Right cardiac atrium (tissue), 5 donors: Measurements from ENCODE around the gene NLRC3. TPM values are rescaled to one million over a fixed set of nuclear protein-coding genes. Genes with fewer than 3 reads are reported as not detected.

ENCODE experiments used
- ATAC-seq, 2 donors: fragments of 200-7000 bp; cut with Tn5 transposase; one replicate each; pipeline versions ENCODE4 v1.8.0 to v1.9.1; 2020; ENCODE audit warnings: moderate library complexity in 2 of 2, mild to moderate bottlenecking in 1 of 2
- DNase-seq, 3 donors: peaks; one replicate each; pipeline ENCODE4 v3.0.0-alpha.2; 2020
- H3K27ac ChIP-seq: one replicate; pipeline ENCODE4 v1.5.1; 2013; ENCODE audit warnings: mild to moderate bottlenecking, low read length, control low read depth, moderate library complexity
- H3K27me3 ChIP-seq: one replicate; pipeline ENCODE4 v1.6.1; 2013; ENCODE audit not compliant: control insufficient read depth, insufficient read depth
- H3K4me1 ChIP-seq: one replicate; pipeline ENCODE4 v1.6.1; 2013; ENCODE audit warnings: low read length; ENCODE audit not compliant: control insufficient read depth, insufficient read depth
- H3K4me3 ChIP-seq: one replicate; pipeline ENCODE4 v1.5.1; 2013; ENCODE audit warnings: low read length, control low read depth
- H3K9me3 ChIP-seq: one replicate; pipeline ENCODE4 v1.6.1; 2013; ENCODE audit warnings: low read length; ENCODE audit not compliant: control insufficient read depth
- WGBS: extraction: QIAGEN DNeasy Blood & Tissue Kit; methylation state at CpG from one replicate; pipeline ENCODE4 v1.1.7; 2013; 5-methylcytosine and 5-hydroxymethylcytosine counted together
- intact Hi-C, 4 donors: fragments of 100-400 bp; cut with DNase I; formaldehyde crosslinking; loops; one replicate each; pipeline versions ENCODE4 v1.11.0 to v1.14.0; 2022 to 2023
- long read RNA-seq, 4 donors: library from polyadenylated mRNA; unstranded; transcript quantifications; one replicate each; pipeline ENCODE4 v2.0.0, GENCODE V29; 2020 to 2021
- polyA plus RNA-seq: library from polyadenylated mRNA; stranded (reverse); fragments of 200-250 nt; gene quantifications from one replicate; pipeline ENCODE4 v1.2.3, GENCODE V29; 2013
- total RNA-seq, 4 donors: library from RNA; stranded (reverse); fragmentation: NEBNext Ultra II Directional; extraction: Animal tissue kit (Norgen Biotek cat#: 25700); gene quantifications; one replicate each; pipeline ENCODE4 v1.2.1, GENCODE V29; 2021
- donor health status: healthy with polysubstance abuse.
- donor health status: DM: no; HTN: yes; CAD: no.
- donor health status: DM: no; HTN: no; CAD: no.
- donor health status: DM: no; HTN: yes; CAD: no; lungs with severe emphysema.
- donor health status: DM: yes; HTN: yes; CAD: no.

The NLRC3 gene
- total RNA-seq (1 to 10 TPM in 2 of 4 donors, under 1 TPM in 2; 0.85 to 1.3 (median 1.0) TPM), polyA plus RNA-seq (0.68 TPM)
- long read RNA-seq, donor 1, partial matches to known transcripts: 1 of 1 reads
- long read RNA-seq, donor 1, other reads (novel, unspliced or antisense): 0 of 1 reads
- long read RNA-seq, donor 2, partial matches to known transcripts: 0 of 1 reads
- long read RNA-seq, donor 2, other reads (novel, unspliced or antisense): 1 of 1 reads
- long read RNA-seq, donor 3, full-length matches to known transcripts: 1 of 4 reads
- long read RNA-seq, donor 3, partial matches to known transcripts: 2 of 4 reads
- long read RNA-seq, donor 3, other reads (novel, unspliced or antisense): 1 of 4 reads
- long read RNA-seq, donor 4, partial matches to known transcripts: 2 of 3 reads
- long read RNA-seq, donor 4, other reads (novel, unspliced or antisense): 1 of 3 reads

DNA sequence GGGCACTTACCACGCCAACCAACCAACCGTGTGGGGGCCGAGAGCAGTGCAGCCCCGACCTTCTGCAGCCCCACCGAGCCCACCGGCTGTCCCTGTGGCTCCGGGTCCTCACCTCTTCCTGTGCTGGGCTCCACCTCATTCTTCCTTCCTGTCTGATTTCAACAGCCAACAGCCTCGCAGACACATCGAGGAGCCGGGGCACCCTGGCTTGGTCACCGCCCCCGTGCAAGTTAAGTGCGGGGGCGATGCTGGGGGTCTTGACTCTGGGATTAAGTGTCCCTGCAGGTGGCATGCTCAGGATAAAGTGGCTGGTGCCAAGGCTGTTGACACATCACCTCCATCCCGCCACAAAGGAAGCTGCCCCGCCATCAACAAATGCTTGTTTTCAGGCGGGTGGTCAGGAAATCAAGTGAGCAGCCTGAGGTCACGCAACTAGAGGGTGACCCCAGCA lies at the start of gene NLRC3:
Gene NLRC3, minus strand, starts transcription at position 102 of the 451 bp plus-strand sequence. CDS start 12,367 bp downstream, outside the sequence.
- DNase-seq: no peak
- WGBS: 35% methylated on average over 18 of the region's 18 CpGs
- H3K27me3 ChIP-seq: no peaks in the 10 kb centered on the region

DNA sequence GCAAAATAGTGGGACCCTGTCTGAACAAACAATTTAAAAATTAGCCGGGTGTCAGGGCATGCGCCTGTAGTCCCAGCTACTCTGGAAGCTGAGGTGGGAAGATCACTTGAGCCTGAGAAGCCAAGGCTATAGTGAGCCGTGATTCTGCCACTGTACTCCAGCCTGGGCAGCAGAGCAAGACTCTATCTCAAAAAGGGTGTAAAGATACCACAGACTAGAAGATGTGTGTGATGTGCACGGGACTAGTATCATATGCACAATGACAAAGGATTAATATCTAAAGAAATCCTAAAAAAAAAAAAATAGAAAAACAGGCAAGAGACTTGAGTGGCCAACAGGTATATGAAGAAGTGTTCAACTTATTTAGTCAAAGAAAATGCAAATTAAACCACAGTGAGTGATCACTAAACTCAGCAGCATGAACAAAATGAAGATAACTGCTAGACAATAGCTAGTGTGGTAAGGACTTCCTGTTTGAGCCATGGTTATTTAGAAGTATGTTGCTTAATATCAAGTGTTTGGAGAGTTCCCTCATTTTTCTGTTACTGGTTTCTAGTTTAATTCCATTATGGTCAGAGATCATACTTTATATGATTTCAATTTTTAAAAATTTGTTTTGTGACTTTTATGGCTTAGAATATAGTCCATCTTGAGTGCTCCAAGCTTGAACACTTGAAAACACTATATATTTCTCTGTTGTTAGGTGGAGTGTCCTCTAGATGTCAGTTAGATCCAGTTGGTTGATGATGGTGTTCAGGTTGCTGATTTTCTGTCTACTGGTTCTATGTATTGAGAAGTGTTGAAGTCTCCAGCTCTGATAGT lies 48.9 kb upstream of the NLRC3 start:
- peaks cover 2% of the 10 kb centered on the region for H3K4me1 ChIP-seq
- ATAC-seq (no peak), DNase-seq (no peak)
- no peaks in the 10 kb centered on the region for H3K9me3 ChIP-seq
- no peak overlapping the region for H3K27ac ChIP-seq
- WGBS: 81% methylated on average over 4 of the region's 4 CpGs
- H3K27me3 ChIP-seq: no peaks in the 10 kb centered on the region
- intact Hi-C loops: no loop called here
- H3K4me3 ChIP-seq: no peak overlapping the region

More for the DNA sequence above, at the start of gene NLRC3:
- ATAC-seq: peak in 1 of 2 donors; percentile 39
- Histone ChIP-seq H3K4me1 (no peaks in the 10 kb centered on the region), H3K9me3 (no peaks in the 10 kb centered on the region), H3K4me3 (no peak within 1 kb of the TSS), H3K27ac (no peak within 1 kb of the TSS)
- intact Hi-C loops: no loop called here

DNA sequence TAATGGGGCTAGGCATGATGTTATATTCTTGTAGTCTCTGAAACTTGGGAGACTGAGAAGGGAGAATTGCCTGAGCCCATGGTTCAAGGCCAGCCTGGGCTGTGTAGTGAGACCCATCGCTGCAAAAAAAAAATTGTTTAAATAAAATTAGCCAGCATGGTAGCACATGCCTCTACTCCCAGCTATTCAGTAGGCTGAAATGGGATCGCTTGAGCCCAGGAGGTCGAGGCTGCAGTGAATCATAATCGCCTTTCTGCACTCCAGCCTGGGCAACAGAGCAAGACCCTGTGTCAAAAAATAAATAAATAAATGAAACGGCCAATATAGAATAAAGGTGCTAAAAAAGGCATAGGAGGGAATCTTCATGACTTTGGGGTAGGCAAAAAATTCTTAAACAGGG lies 48.1 kb upstream of the NLRC3 start:
- Histone ChIP-seq H3K4me3 (no peak overlapping the region), H3K27me3 (no peaks in the 10 kb centered on the region), H3K4me1 (peaks cover 2% of the 10 kb centered on the region), H3K9me3 (no peaks in the 10 kb centered on the region), H3K27ac (no peak overlapping the region)
- DNase-seq (no peak), ATAC-seq (no peak)
- 93% methylated on average over 5 of the region's 5 CpGs for WGBS
- intact Hi-C loops: no loop called here

DNA sequence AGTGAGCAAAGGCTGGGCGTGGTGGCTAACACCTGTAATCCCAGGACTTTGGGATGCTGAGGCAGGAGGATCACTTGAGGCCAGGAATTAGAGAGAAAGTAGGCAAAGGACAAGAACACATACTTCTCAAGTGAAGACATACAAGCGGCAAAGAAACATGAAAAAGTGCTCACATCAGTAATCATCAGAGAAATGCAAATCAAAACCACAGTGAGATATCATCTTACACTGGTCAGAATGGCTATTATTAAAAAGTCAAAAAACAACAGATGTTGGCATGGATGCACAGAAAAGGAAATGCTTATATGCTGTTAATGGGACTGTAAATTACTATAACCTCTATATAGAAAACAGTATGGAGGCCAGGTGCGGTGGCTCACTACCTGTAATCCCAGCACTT lies 46.4 kb upstream of the NLRC3 start:
- Histone ChIP-seq H3K9me3 (no peaks in the 10 kb centered on the region), H3K4me1 (peaks cover 2% of the 10 kb centered on the region), H3K4me3 (no peak overlapping the region), H3K27me3 (no peaks in the 10 kb centered on the region), H3K27ac (no peak overlapping the region)
- WGBS: 93% methylated on average over 3 of the region's 3 CpGs
- intact Hi-C loops: no loop called here
- ATAC-seq: no peak
- no peak for DNase-seq

DNA sequence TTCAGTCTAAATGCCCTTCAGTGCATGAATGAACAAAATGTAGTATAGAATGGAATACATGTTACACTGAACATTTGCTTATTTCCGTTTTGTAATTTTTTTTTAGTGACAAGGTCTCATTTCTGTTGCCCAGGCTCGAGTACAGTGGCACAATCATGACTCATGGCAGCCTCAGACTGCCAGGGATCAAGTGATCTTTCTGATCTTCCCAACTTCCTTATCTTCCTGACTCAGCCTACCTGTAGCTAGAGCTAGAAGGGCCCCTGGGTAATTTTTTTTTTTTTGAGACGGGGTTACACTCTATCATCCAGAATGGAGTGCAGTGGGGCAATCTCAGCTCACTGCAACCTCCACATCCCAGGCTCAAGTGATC lies 41.6 kb upstream of the NLRC3 start:
- intact Hi-C loops: no loop called here
- ATAC-seq (no peak), DNase-seq (no peak)
- WGBS: 84% methylated on average over 3 of the region's 3 CpGs
- H3K4me3 ChIP-seq: no peak overlapping the region
- H3K27me3 ChIP-seq: no peaks in the 10 kb centered on the region
- no peak overlapping the region for H3K27ac ChIP-seq
- no peaks in the 10 kb centered on the region for H3K4me1 ChIP-seq
- no peaks in the 10 kb centered on the region for H3K9me3 ChIP-seq

GRCh38 chr16:3612510-3613466 lies 35.6 kb upstream of the NLRC3 start:
- DNase-seq (no peak), ATAC-seq (no peak)
- H3K9me3 ChIP-seq: no peaks in the 10 kb centered on the region
- no peaks in the 10 kb centered on the region for H3K4me1 ChIP-seq
- peak overlapping the region; percentile 96 for H3K4me3 ChIP-seq
- WGBS: 80% methylated on average over 34 of the region's 34 CpGs
- no peaks in the 10 kb centered on the region for H3K27me3 ChIP-seq
- no peak overlapping the region for H3K27ac ChIP-seq
- intact Hi-C loops: no loop called here

GRCh38 chr16:3611146-3611975 lies 34.2 kb upstream of the NLRC3 start, which contains the start of gene SLX4:
Gene SLX4, minus strand, starts transcription at chr16:3611606. Its CDS starts 2,642 bp downstream, at chr16:3608964.
- peak within 1 kb of the TSS; percentile 96 for H3K4me3 ChIP-seq
- H3K9me3 ChIP-seq: no peaks in the 10 kb centered on the region
- WGBS: under 1% methylated on average over 86 of the region's 86 CpGs
- H3K27me3 ChIP-seq: no peaks in the 10 kb centered on the region
- H3K27ac ChIP-seq: peak within 1 kb of the TSS; percentile 71
- DNase-seq (peak; percentile 92 to 97 (median 97)), ATAC-seq (peak; percentile 96 to 97)
- intact Hi-C loops: no loop called here
- no peaks in the 10 kb centered on the region for H3K4me1 ChIP-seq

DNA sequence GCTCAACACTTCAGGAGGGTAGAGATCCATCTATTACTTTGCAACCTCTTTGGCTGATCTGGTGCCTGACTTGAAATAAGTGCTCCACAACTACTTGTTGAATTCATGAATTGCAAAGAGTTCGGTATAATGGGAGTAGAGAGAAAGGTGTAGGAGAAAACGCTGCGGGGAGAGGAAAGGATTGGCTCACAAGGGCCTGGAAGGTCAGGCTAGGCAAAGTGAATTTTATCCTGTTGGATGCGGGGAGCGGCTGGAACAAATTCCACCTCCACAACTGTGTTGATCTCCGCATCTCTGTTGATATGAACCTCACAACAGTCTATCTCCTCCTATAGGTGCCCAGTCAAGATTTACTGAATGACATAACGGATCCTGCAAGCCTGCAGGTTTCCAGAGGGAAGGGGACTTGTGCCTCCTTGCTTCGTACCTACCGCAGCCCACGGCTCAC lies 33.5 kb upstream of the NLRC3 start:
- Histone ChIP-seq H3K27ac (no peak overlapping the region), H3K4me1 (no peaks in the 10 kb centered on the region), H3K4me3 (peak overlapping the region; percentile 96), H3K9me3 (no peaks in the 10 kb centered on the region), H3K27me3 (no peaks in the 10 kb centered on the region)
- DNase-seq (no peak), ATAC-seq (no peak)
- intact Hi-C loops: no loop called here
- WGBS: 1% methylated on average over 10 of the region's 10 CpGs

DNA sequence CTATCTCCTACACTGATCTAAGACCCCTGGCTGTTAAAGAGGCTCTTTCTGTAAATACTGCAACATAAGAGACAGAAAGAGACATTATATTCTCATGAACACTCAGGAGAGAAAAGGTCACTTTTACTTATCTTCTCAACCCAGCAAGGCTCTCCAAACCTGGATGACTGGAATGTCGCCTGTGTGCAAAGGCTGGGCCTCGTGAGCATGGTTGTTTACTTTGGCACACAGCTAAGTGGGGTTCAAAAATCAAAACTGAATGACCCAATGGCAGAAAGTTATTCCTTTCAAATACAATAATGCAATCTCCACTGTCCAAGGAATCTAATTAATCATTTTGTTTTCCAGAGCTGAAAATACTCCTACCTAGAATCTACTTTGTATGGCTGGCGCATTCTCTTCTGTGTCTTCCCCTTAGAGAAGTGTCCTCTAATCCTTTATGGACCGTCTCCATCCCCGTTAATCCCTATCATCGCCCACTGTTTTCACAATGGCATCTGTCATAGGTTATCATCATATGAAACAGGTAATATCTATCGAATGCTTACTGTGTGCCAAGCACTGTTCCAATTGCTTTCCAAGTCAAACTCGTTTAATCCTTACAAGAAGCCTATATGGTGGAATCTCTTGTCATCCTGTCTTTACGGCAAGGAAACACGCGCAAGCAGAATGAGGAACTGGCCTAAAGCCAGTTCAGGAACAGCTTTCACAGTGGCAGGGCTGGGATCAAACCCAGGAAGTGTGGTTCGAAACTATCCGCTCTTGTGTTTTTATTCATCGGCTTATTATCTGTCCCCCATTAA lies 32.9 kb upstream of the NLRC3 start:
- DNase-seq (no peak), ATAC-seq (no peak)
- H3K4me3 ChIP-seq: no peak overlapping the region
- intact Hi-C loops: no loop called here
- no peaks in the 10 kb centered on the region for H3K9me3 ChIP-seq
- no peak overlapping the region for H3K27ac ChIP-seq
- H3K4me1 ChIP-seq: no peaks in the 10 kb centered on the region
- no peaks in the 10 kb centered on the region for H3K27me3 ChIP-seq
- WGBS: 58% methylated on average over 14 of the region's 14 CpGs
